K562 (cell line): ENCODE measurements around the gene SLC38A8. TPM values are rescaled to one million over a fixed set of nuclear protein-coding genes. Genes with fewer than 3 reads are reported as not detected.

Experiments used
- ATAC-seq: fragments of 200-7000 bp; cut with Tn5 transposase; 3 replicates; pipeline ENCODE4 v1.9.1; 2020; ENCODE audit warnings: moderate library complexity
- BruUV-seq: library from RNA; stranded (reverse); fragments of 400-500 nt; replicated peaks from 2 replicates; lab custom pipeline; 2021; lab: Mats Ljungman, UMichigan
- CTCF ChIA-PET: fragments of 300-600 bp; formaldehyde crosslinking; extraction: SDS; loops from one replicate; lab custom pipeline; 2021; ENCODE audit warnings: low intra/inter-chr PET ratio; lab: Yijun Ruan, JAX
- POLR2A ChIA-PET: fragments of 300-600, 350-650 bp; sonication (Branson Sonifier 250); formaldehyde crosslinking; extraction: SDS; loops from one replicate; lab custom pipeline; 2021; ENCODE audit warnings: antibody characterized with exemption, inconsistent platforms; lab: Yijun Ruan, JAX
- DNase-seq, 4 experiments: peaks; one replicate each; pipeline versions ENCODE4 v3.0.0 to v3.0.0-alpha.2; 2011 to 2018; ENCODE audit warnings: low spot score in 3 of 4, mixed read lengths in 3 of 4; ENCODE audit errors: extremely low read depth in 1 of 4
- FAIRE-seq: peaks from 2 replicates; lab custom pipeline; 2011; peaks lifted over from hg19 to GRCh38; lab: Jason Lieb, UNC
- H2AFZ ChIP-seq: 2 replicates; pipeline ENCODE4 v1.6.0; 2011; ENCODE audit warnings: low read depth, low read length, control low read depth, inconsistent platforms
- H3K27ac ChIP-seq: fragments of 200-600 bp; 3 replicates; pipeline ENCODE4 v1.8.0; 2011; ENCODE audit warnings: low read depth, mild to moderate bottlenecking, control low read depth, inconsistent platforms, low read length, moderate library complexity, mixed read lengths; ENCODE audit errors: extremely low read depth
- H3K27me3 ChIP-seq, 2 experiments: fragments of 300-600 bp in 1 of 2; 2 replicates in 1 of 2; 3 replicates in 1 of 2; pipeline versions ENCODE4 v1.6.0 to v1.8.0; 2011; ENCODE audit warnings: inconsistent platforms in 2 of 2, low read length in 2 of 2, mild to moderate bottlenecking in 1 of 2, mixed read lengths in 1 of 2, moderate library complexity in 1 of 2; ENCODE audit not compliant: control insufficient read depth in 2 of 2, insufficient read depth in 2 of 2
- H3K36me3 ChIP-seq: fragments of 300-600 bp; 3 replicates; pipeline ENCODE4 v1.8.0; 2011; ENCODE audit warnings: mild to moderate bottlenecking, low read length, inconsistent platforms; ENCODE audit not compliant: control insufficient read depth, insufficient read depth
- H3K4me1 ChIP-seq, 2 experiments: fragments of 200-600 bp in 1 of 2; replicated peaks in 1 of 2; 2 replicates in 1 of 2; 3 replicates in 1 of 2; pipeline versions ENCODE4 v1.5.1 to v1.8.0; 2011; ENCODE audit warnings: inconsistent platforms in 2 of 2, low read length in 2 of 2, mild to moderate bottlenecking in 1 of 2, mixed read lengths in 1 of 2, moderate library complexity in 1 of 2; ENCODE audit not compliant: control insufficient read depth in 2 of 2, insufficient read depth in 2 of 2
- H3K4me2 ChIP-seq: 2 replicates; pipeline ENCODE4 v1.6.1; 2011; ENCODE audit warnings: low read length, control low read depth, inconsistent platforms, mixed read lengths; ENCODE audit not compliant: insufficient read depth
- H3K4me3 ChIP-seq: fragments of 200-600 bp; sonication (generic), shearing (Covaris generic); 2 replicates; pipeline ENCODE4 v1.5.1; 2016; ENCODE audit warnings: control low read depth, inconsistent platforms
- H3K79me2 ChIP-seq: fragments of 200-600 bp; 3 replicates; pipeline ENCODE4 v1.8.0; 2011; ENCODE audit warnings: low read length, inconsistent platforms; ENCODE audit not compliant: control insufficient read depth, insufficient read depth
- H3K9ac ChIP-seq, 2 experiments: 2 replicates each; pipeline versions ENCODE4 v1.6.0 to v1.6.1; 2011; ENCODE audit warnings: low read depth in 2 of 2, low read length in 2 of 2, control low read depth in 1 of 2, inconsistent platforms in 1 of 2, mild to moderate bottlenecking in 1 of 2, mixed read lengths in 1 of 2; ENCODE audit not compliant: insufficient read depth in 1 of 2
- H3K9me1 ChIP-seq: one replicate; pipeline ENCODE4 v1.6.0; 2011; ENCODE audit warnings: inconsistent platforms, mild to moderate bottlenecking, low read length, moderate library complexity; ENCODE audit not compliant: control insufficient read depth, insufficient read depth
- H3K9me3 ChIP-seq: replicated peaks from 2 replicates; pipeline ENCODE4 v1.5.1; 2011; ENCODE audit warnings: low read depth, low read length, inconsistent platforms; ENCODE audit not compliant: control insufficient read depth, insufficient read depth
- H4K20me1 ChIP-seq: replicated peaks from 2 replicates; pipeline ENCODE4 v1.6.1; 2011; ENCODE audit warnings: low read length, inconsistent platforms, mixed read lengths; ENCODE audit not compliant: control insufficient read depth, insufficient read depth
- HNRNPUL1 ChIP-seq: fragments of 200-400 bp; formaldehyde crosslinking; IDR thresholded peaks from 2 replicates; pipeline ENCODE4 v1.6.1; 2017; ENCODE audit warnings: low read length
- MYNN ChIP-seq, 2 experiments: sonication (generic); formaldehyde crosslinking in 1 of 2; IDR thresholded peaks; 2 replicates each; pipeline versions ENCODE4 v1.5.0 to v1.6.1; 2016 to 2020; ENCODE audit warnings: antibody characterized with exemption in 1 of 2, missing genetic modification reagents in 1 of 2
- NELFE ChIP-seq: IDR thresholded peaks from 2 replicates; pipeline ENCODE4 v1.6.1; 2011; ENCODE audit warnings: mild to moderate bottlenecking; ENCODE audit not compliant: insufficient read depth, insufficient read length
- NFATC3 ChIP-seq: fragments of 450-650 bp; IDR thresholded peaks from 2 replicates; pipeline ENCODE4 v1.6.1; 2017; ENCODE audit warnings: mild to moderate bottlenecking
- POLR2AphosphoS2 ChIP-seq: IDR thresholded peaks from 2 replicates; pipeline ENCODE4 v1.6.1; 2012; ENCODE audit warnings: low read length, improper control_type of control experiment
- SMARCA4 ChIP-seq: fragments of 450-650 bp; IDR thresholded peaks from 2 replicates; pipeline ENCODE4 v1.6.1; 2016
- SRSF9 ChIP-seq: fragments of 200-400 bp; formaldehyde crosslinking; IDR thresholded peaks from 2 replicates; pipeline ENCODE4 v1.6.1; 2017; ENCODE audit warnings: low read depth, low read length, borderline replicate concordance
- YBX1 ChIP-seq: fragments of 450-650 bp; IDR thresholded peaks from 2 replicates; pipeline ENCODE4 v1.7.1; 2016; ENCODE audit warnings: mild to moderate bottlenecking
- WGBS: fragments of 100-300 bp; shearing (Covaris generic); methylation state at CpG from one replicate; pipeline ENCODE4 v1.1.6; 2016; ENCODE audit warnings: low coverage, mixed read lengths; ENCODE audit not compliant: insufficient coverage; ENCODE audit errors: missing lambda C conversion rate; 5-methylcytosine and 5-hydroxymethylcytosine counted together
- in situ Hi-C: fragments of 300-500 bp; cut with MboI; formaldehyde crosslinking; loops from 4 replicates; pipeline ENCODE4 v1.15.0; 2018; ENCODE audit warnings: inconsistent platforms, mixed read lengths
- intact Hi-C: fragments of 100-400 bp; cut with micrococcal nuclease; formaldehyde crosslinking; loops from 2 replicates; pipeline ENCODE4 v1.14.2; 2022
- polyA plus RNA-seq, 8 experiments: library from polyadenylated mRNA; depleted of rRNA in 4 of 8; stranded (reverse) in 5 of 8; unstranded in 3 of 8; fragments of >200 nt; fragmentation: Nextera tagmentation in 2 of 8; fragmentation: Illumina TruSeq in 1 of 8; extraction: Ambion mirVana in 2 of 8; extraction: Trizol in 1 of 8; gene quantifications; 2 replicates each; pipeline versions ENCODE4 v1.2.1 to v1.2.3, GENCODE V29; 2011 to 2014; ENCODE audit warnings: inconsistent platforms in 1 of 8, missing spikeins in 1 of 8
- total RNA-seq, 7 experiments: library from RNA; depleted of rRNA in 6 of 7; stranded (reverse); fragments of >200 nt in 6 of 7; fragmentation: Illumina TruSeq in 2 of 7; extraction: Trizol in 2 of 7; gene quantifications; 2 replicates each; pipeline versions ENCODE4 v1.2.1 to v1.2.3, GENCODE V29; 2011 to 2021; ENCODE audit warnings: low replicate concordance in 1 of 7

The SLC38A8 gene
- total and polyA plus RNA-seq, 9 of the 15 experiments (the other 6 are each of a cell fraction or from before 2014, with no cell fraction given): 0.28 TPM; not detected in 8

GRCh38 chr16:84058664-84059063 is 16.1 kb upstream of the SLC38A8 start:
- Histone ChIP-seq H3K9ac (no peak overlapping the region), H3K4me2 (no peak overlapping the region), H4K20me1 (no peaks in the 10 kb centered on the region), H3K4me1 (peaks cover 8 to 20% of the 10 kb centered on the region in 2 experiments; a peak in 4 of 5 replicates), H3K27me3 (no peaks in the 10 kb centered on the region), H3K4me3 (no peak overlapping the region), H3K79me2 (no peaks in the 10 kb centered on the region), H3K9me1 (peaks cover 4% of the 10 kb centered on the region), H3K27ac (no peak overlapping the region), H3K36me3 (peaks cover 95% of the 10 kb centered on the region), H2AFZ (no peak overlapping the region), H3K9me3 (no peaks in the 10 kb centered on the region)
- 71% methylated on average over 11 of the region's 11 CpGs for WGBS
- CTCF ChIA-PET: no interaction called here
- POLR2A ChIA-PET: interaction anchor here (1.1 to 1.5 kb wide), 5 partner anchors 10 to 45 kb away, joined by 3 to 8 read pairs (median 5); no protein-coding TSS in a partner anchor
- BruUV-seq: no TSS peak
- in situ Hi-C loops (no loop called here), intact Hi-C loops (no loop called here)
- FAIRE-seq: no peak
- no peak for DNase-seq
- TF ChIP-seq NFATC3: no peak
- no peak for TF ChIP-seq POLR2AphosphoS2
- TF ChIP-seq NELFE: no peak
- TF ChIP-seq MYNN (IDR thresholded peaks at IDR 0.05): no peak
- TF ChIP-seq MYNN (CRISPR knock-in tag; IDR thresholded peaks at IDR 0.05): no peak
- TF ChIP-seq YBX1: no peak
- TF ChIP-seq SMARCA4: no peak
- no peak for TF ChIP-seq SRSF9
- no peak for TF ChIP-seq HNRNPUL1
- no peak for ATAC-seq
